ENCODE results near the gene CAPN2. TPM values are rescaled to one million over a fixed set of nuclear protein-coding genes. Genes with fewer than 3 reads are reported as not detected.

CAPN2 gene
- total and polyA plus RNA-seq, 2 donors from 2014 or later, result 175 to 276 TPM

DNA sequence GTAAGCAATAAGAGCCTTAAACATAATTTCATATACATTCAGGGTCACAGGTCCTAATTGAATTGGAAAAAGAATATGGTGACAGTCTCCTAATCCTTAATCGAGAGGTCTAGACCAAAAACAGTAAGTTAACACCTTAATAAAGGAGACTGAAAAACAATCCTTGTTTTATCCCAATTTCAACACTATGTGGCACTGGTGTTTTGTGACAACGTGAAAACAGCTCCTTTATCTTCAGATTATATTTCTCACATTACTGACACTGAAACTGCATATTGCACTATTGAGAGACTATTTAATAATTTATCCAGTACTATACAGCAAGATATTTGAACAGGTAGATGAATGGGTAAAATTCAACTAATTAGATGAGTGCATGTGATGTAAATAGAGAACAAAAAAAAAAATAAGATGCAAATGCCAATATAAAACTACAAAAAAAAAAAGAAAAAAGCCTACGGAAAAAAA is 99.3 kb downstream of the CAPN2 start:
- peak in 2 of 5 donors; percentile 56 to 66 for DNase-seq
- intact Hi-C loops (cut with DNase I), result no loop called here

DNA sequence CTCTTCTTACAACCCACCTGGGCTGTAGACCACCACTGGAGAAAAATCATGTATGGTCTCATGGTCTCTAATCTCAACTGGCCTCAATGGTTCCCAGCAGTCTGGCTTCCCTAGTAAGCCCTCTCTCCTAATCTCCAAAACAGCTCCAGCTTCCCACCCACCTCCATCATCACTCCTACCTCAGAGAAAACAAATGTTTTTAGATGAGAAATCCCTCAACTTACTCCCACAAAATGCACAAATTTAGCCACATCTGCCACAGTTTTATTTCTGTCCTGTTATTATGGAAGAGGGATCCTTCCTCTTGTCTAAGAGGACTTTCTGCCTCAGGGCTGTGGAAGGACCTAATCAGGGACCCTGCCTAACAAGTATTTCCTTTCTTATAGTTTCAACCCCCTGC is 101.3 kb downstream of the CAPN2 start:
- Histone ChIP-seq H3K4me1 (ENCODE audit: control insufficient read depth in 2 of 3, insufficient read depth in 2 of 3, low read depth in 1 of 3, low read length in 3 of 3) (no peaks in the 10 kb centered on the region), H3K36me3 (ENCODE audit: control insufficient read depth in 2 of 3, insufficient read depth in 3 of 3, low read length in 3 of 3) (peaks cover 0 to 6% (median 2%) of the 10 kb centered on the region in 3 donors), H3K9ac (ENCODE audit: low read length in 3 of 3) (no peak overlapping the region), H3K27ac (ENCODE audit: low read depth in 2 of 2, low read length in 2 of 2) (no peak overlapping the region), H3K4me3 (ENCODE audit: low read length in 3 of 3) (no peak overlapping the region), H3K27me3 (ENCODE audit: control insufficient read depth, insufficient read depth, low read length) (no peaks in the 10 kb centered on the region), H3K9me3 (ENCODE audit: control insufficient read depth in 2 of 3, insufficient read depth in 1 of 3, low read length in 3 of 3) (no peaks in the 10 kb centered on the region)
- FAIRE-seq (no peak), DNase-seq (no peak)
- TF ChIP-seq, protein P1, sequence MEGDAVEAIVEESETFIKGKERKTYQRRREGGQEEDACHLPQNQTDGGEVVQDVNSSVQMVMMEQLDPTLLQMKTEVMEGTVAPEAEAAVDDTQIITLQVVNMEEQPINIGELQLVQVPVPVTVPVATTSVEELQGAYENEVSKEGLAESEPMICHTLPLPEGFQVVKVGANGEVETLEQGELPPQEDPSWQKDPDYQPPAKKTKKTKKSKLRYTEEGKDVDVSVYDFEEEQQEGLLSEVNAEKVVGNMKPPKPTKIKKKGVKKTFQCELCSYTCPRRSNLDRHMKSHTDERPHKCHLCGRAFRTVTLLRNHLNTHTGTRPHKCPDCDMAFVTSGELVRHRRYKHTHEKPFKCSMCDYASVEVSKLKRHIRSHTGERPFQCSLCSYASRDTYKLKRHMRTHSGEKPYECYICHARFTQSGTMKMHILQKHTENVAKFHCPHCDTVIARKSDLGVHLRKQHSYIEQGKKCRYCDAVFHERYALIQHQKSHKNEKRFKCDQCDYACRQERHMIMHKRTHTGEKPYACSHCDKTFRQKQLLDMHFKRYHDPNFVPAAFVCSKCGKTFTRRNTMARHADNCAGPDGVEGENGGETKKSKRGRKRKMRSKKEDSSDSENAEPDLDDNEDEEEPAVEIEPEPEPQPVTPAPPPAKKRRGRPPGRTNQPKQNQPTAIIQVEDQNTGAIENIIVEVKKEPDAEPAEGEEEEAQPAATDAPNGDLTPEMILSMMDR (IDR thresholded peaks at IDR 0.05; ENCODE audit: borderline replicate concordance, extremely low read depth, insufficient read depth), result no peak
- intact Hi-C loops (cut with DNase I), result no loop called here

More for the DNA sequence above, 99.3 kb downstream of the CAPN2 start:
- TF ChIP-seq, protein P1 (IDR thresholded peaks at IDR 0.05; ENCODE audit: borderline replicate concordance, extremely low read depth, insufficient read depth), result peak; percentile 50
- peak; percentile 59 for FAIRE-seq
- H3K27me3 ChIP-seq (ENCODE audit: control insufficient read depth, insufficient read depth, low read length), result no peaks in the 10 kb centered on the region
- H3K4me3 ChIP-seq (ENCODE audit: low read length in 3 of 3), result no peak overlapping the region
- peaks cover 0 to 6% (median 2%) of the 10 kb centered on the region in 3 donors for H3K36me3 ChIP-seq (ENCODE audit: control insufficient read depth in 2 of 3, insufficient read depth in 3 of 3, low read length in 3 of 3)
- no peaks in the 10 kb centered on the region for H3K9me3 ChIP-seq (ENCODE audit: control insufficient read depth in 2 of 3, insufficient read depth in 1 of 3, low read length in 3 of 3)
- no peak overlapping the region for H3K9ac ChIP-seq (ENCODE audit: low read length in 3 of 3)
- no peak overlapping the region for H3K27ac ChIP-seq (ENCODE audit: low read depth in 2 of 2, low read length in 2 of 2)
- no peaks in the 10 kb centered on the region for H3K4me1 ChIP-seq (ENCODE audit: control insufficient read depth in 2 of 3, insufficient read depth in 2 of 3, low read depth in 1 of 3, low read length in 3 of 3)

DNA sequence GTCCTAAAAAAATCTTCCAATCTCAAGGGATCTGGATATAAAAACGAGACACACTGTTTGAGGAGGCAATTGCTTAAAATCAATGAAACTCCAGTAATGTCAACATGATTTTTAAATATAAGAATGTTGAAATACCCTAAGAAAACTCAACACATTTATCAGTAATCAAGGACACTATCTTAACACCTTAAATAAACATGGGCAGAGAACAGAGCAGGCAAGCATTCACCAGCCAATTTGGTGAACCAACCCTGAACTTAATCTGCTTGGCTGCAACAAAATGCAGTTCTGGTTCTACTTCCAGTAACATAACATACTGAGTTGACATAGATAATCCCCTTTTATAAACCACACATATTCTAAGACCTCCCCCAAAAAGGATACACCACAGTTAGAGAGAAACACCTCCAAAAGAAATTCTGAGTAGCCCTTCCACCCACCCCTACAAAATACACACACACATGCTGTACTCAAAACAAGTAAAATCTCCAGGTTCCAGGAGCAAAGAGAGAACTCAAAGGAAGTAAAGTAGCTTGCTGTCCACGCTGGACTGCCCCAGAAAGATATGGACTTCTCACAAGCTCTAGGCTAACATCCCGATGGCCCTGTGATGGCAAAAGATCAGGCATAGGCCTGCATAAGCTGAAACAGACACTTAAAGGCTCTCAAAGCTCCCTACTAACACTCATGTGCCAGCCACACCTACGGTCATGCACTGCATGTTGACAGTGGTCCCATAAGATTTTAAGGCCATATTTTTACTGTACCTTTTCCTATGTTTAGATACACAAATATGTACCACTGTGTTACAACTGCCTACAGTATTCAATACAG is 102.9 kb downstream of the CAPN2 start:
- no peak for DNase-seq
- no peak overlapping the region for H3K4me3 ChIP-seq (ENCODE audit: low read length in 3 of 3)
- no peaks in the 10 kb centered on the region for H3K4me1 ChIP-seq (ENCODE audit: control insufficient read depth in 2 of 3, insufficient read depth in 2 of 3, low read depth in 1 of 3, low read length in 3 of 3)
- intact Hi-C loops (cut with DNase I), result no loop called here
- no peaks in the 10 kb centered on the region for H3K27me3 ChIP-seq (ENCODE audit: control insufficient read depth, insufficient read depth, low read length)
- H3K9me3 ChIP-seq (ENCODE audit: control insufficient read depth in 2 of 3, insufficient read depth in 1 of 3, low read length in 3 of 3), result no peaks in the 10 kb centered on the region
- TF ChIP-seq, protein P1 (IDR thresholded peaks at IDR 0.05; ENCODE audit: borderline replicate concordance, extremely low read depth, insufficient read depth), result no peak
- H3K9ac ChIP-seq (ENCODE audit: low read length in 3 of 3), result no peak overlapping the region
- FAIRE-seq, result no peak
- H3K27ac ChIP-seq (ENCODE audit: low read depth in 2 of 2, low read length in 2 of 2), result no peak overlapping the region
- H3K36me3 ChIP-seq (ENCODE audit: control insufficient read depth in 2 of 3, insufficient read depth in 3 of 3, low read length in 3 of 3), result peaks cover 0 to 6% (median 5%) of the 10 kb centered on the region in 3 donors

Data from kidney (tissue), 14 donors.